ENCODE results near the gene ERCC1.

The ERCC1 gene

DNA sequence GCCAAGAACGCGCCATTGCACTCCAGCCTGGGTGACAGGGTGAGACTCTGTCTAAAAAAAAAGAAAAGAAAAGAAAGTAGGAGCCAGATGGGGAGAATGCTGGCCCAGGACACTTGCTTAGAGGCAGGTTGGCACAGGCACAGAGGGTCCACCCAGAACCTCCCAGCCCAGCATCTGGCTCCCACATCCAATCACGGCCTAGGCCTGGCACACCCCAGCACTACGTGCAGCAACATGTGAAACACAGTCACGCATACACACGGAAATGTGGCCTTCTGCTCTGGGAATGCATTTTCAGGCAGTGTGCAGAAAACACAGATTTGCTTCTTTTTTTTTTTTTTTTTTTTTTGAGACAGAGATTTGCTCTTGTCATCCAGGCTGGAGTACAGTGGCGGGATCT is 23.2 kb upstream of the ERCC1 start:
- no peak overlapping the region for H3K27ac ChIP-seq
- no peak for DNase-seq (ENCODE audit: low spot score)
- TF ChIP-seq CTCF (IDR thresholded peaks at IDR 0.05), result no peak
- H3K4me3 ChIP-seq, result no peak overlapping the region

DNA sequence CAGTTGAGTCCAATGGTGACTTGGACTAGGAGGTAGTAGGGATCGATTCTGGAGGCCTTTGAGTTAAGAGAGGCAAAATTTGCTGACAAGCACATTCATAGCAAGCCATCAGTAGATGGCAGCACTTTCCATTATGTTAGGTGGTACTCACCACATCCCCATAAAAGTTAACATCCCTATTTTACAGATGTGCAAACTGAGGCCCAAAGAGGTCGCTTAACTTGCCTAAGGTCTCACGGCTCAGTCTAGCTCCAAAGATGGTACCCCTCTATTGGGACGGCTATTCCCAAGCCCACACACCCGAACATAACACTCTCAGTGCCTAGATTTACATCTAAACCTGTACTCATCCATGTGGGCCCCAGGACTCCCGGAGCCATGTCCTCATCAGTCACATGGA is 22.6 kb upstream of the ERCC1 start:
- H3K27ac ChIP-seq, result no peak overlapping the region
- DNase-seq (ENCODE audit: low spot score), result no peak
- TF ChIP-seq CTCF (IDR thresholded peaks at IDR 0.05), result no peak
- H3K4me3 ChIP-seq, result no peak overlapping the region

GRCh38 chr19:45445139-45445538 is 21.4 kb upstream of the ERCC1 start:
- H3K4me3 ChIP-seq, result no peak overlapping the region
- peak overlapping the region; percentile 93 to 97 for H3K27ac ChIP-seq
- TF ChIP-seq CTCF (IDR thresholded peaks at IDR 0.05), result no peak
- DNase-seq (ENCODE audit: low spot score), result no peak

- H3K27ac ChIP-seq, result peak overlapping the region; percentile 93 to 97
- peak; percentile 97 for DNase-seq (ENCODE audit: low spot score)
- no peak for TF ChIP-seq CTCF (IDR thresholded peaks at IDR 0.05)
- peak overlapping the region; percentile 66 for H3K4me3 ChIP-seq
Measured at GRCh38 chr19:45444318-45445041, 20.8 kb upstream of the ERCC1 start.

- peak; percentile 100 for DNase-seq (ENCODE audit: low spot score)
- Histone ChIP-seq H3K4me3 (peak overlapping the region; percentile 66), H3K27ac (peak overlapping the region; percentile 93 to 97)
- no peak for TF ChIP-seq CTCF (IDR thresholded peaks at IDR 0.05)
Measured at GRCh38 chr19:45443462-45444317, 20.0 kb upstream of the ERCC1 start.

- peak; percentile 89 for DNase-seq (ENCODE audit: low spot score)
- Histone ChIP-seq H3K27ac (peak overlapping the region; percentile 93 to 97), H3K4me3 (peak overlapping the region; percentile 66)
- no peak for TF ChIP-seq CTCF (IDR thresholded peaks at IDR 0.05)
Measured at GRCh38 chr19:45442778-45443461, 19.2 kb upstream of the ERCC1 start.

Measured in coronary artery (tissue), 2 donors.